ENCODE results near the gene TRAK1. TPM values are rescaled to one million over a fixed set of nuclear protein-coding genes. Genes with fewer than 3 reads are reported as not detected.
A peak's percentile ranks its signal among the peaks of the same experiment; 100 is the strongest.

The TRAK1 gene
- total RNA-seq, 1 donor from 2014 or later, result 36.8 TPM

DNA sequence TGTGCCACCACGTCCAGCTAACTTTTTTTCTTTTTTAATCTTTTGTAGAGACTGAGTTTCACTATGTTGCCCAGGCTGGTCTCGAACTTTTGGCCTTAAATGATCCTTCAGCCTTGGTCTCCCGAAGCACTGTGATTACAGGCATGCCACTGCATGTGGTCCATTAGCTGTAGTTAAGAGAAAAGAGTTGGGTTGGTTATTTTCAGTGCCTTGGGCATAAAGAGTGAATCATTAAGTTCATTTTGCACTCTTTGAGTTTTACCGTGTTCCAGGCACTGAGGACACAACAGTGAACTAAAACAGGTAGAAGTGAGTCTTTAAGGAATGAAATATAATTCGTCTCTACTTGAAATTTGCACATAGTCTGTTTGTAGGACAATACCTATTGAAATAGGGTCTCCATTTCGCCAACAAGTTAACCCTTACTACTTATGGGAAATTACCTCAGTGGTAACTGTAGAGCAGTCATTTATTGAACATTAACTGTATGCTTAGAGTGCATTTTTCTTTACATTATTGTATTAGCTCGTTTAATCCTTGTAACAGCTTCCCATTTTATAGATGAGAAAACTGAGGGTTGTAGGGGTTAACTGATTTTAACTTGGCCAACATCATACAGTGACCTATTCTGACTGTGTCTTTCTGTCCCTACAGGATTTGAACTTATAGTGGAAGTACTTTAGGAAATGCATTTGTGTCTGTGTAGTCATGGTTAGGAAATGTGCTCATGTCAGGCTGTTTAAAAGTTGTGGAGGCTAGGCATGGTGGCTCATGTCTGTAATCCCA lies 22.7 kb upstream of the TRAK1 start:
- intact Hi-C loops (cut with DNase I), result loop anchor here (5.0 kb wide), 1 partner anchor 41 kb away; no protein-coding TSS in a partner anchor
- Histone ChIP-seq H3K9me3 (no peaks in the 10 kb centered on the region), H3K4me1 (peaks cover 71% of the 10 kb centered on the region), H3K27me3 (no peaks in the 10 kb centered on the region), H3K36me3 (no peaks in the 10 kb centered on the region), H3K4me3 (no peak overlapping the region), H3K27ac (peak overlapping the region; percentile 75)
- TF ChIP-seq POLR2AphosphoS5 (IDR thresholded peaks at IDR 0.05; ENCODE audit: insufficient read depth in 1 of 2, low read depth in 1 of 2) (no peak), POLR2A (IDR thresholded peaks at IDR 0.05) (no peak)
- TF ChIP-seq, protein P1, sequence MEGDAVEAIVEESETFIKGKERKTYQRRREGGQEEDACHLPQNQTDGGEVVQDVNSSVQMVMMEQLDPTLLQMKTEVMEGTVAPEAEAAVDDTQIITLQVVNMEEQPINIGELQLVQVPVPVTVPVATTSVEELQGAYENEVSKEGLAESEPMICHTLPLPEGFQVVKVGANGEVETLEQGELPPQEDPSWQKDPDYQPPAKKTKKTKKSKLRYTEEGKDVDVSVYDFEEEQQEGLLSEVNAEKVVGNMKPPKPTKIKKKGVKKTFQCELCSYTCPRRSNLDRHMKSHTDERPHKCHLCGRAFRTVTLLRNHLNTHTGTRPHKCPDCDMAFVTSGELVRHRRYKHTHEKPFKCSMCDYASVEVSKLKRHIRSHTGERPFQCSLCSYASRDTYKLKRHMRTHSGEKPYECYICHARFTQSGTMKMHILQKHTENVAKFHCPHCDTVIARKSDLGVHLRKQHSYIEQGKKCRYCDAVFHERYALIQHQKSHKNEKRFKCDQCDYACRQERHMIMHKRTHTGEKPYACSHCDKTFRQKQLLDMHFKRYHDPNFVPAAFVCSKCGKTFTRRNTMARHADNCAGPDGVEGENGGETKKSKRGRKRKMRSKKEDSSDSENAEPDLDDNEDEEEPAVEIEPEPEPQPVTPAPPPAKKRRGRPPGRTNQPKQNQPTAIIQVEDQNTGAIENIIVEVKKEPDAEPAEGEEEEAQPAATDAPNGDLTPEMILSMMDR (IDR thresholded peaks at IDR 0.05), result no peak
- DNase-seq (ENCODE audit: extremely low spot score in 2 of 2), result no peak

GRCh38 chr3:42070089-42070488 lies 21.1 kb upstream of the TRAK1 start:
- no peak overlapping the region for H3K4me3 ChIP-seq
- H3K9me3 ChIP-seq, result no peaks in the 10 kb centered on the region
- no peak overlapping the region for H3K27ac ChIP-seq
- no peak for DNase-seq (ENCODE audit: extremely low spot score in 2 of 2)
- TF ChIP-seq POLR2AphosphoS5 (IDR thresholded peaks at IDR 0.05; ENCODE audit: insufficient read depth in 1 of 2, low read depth in 1 of 2) (no peak), POLR2A (IDR thresholded peaks at IDR 0.05) (no peak)
- TF ChIP-seq, protein P1 (IDR thresholded peaks at IDR 0.05), result no peak
- no peaks in the 10 kb centered on the region for H3K27me3 ChIP-seq
- H3K4me1 ChIP-seq, result peaks cover 64% of the 10 kb centered on the region
- intact Hi-C loops (cut with DNase I), result no loop called here
- no peaks in the 10 kb centered on the region for H3K36me3 ChIP-seq

DNA sequence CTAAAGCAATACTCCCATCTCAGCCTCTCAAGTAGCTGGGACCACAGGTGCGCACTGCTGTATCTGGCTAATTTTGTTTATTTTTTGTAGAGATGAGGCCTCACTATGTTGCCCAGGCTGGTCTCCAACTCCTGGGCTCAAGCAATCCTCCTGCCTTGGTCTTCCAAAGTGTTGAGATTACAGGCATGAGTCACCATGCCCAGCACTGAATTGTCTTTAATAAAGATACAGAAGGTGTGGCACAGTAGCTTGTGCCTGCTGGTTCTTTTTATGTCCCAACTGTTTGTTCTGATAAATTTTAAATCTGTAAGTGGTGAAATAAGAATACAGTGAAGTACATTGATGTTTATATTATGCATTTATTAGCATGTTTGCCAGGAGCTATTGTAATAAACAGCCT lies 20.6 kb upstream of the TRAK1 start:
- Histone ChIP-seq H3K27ac (no peak overlapping the region), H3K4me3 (no peak overlapping the region), H3K9me3 (no peaks in the 10 kb centered on the region), H3K27me3 (no peaks in the 10 kb centered on the region), H3K36me3 (no peaks in the 10 kb centered on the region), H3K4me1 (peaks cover 64% of the 10 kb centered on the region)
- intact Hi-C loops (cut with DNase I), result no loop called here
- no peak for DNase-seq (ENCODE audit: extremely low spot score in 2 of 2)
- TF ChIP-seq POLR2AphosphoS5 (IDR thresholded peaks at IDR 0.05; ENCODE audit: insufficient read depth in 1 of 2, low read depth in 1 of 2), result no peak
- TF ChIP-seq, protein P1 (IDR thresholded peaks at IDR 0.05), result no peak
- no peak for TF ChIP-seq POLR2A (IDR thresholded peaks at IDR 0.05)

DNA sequence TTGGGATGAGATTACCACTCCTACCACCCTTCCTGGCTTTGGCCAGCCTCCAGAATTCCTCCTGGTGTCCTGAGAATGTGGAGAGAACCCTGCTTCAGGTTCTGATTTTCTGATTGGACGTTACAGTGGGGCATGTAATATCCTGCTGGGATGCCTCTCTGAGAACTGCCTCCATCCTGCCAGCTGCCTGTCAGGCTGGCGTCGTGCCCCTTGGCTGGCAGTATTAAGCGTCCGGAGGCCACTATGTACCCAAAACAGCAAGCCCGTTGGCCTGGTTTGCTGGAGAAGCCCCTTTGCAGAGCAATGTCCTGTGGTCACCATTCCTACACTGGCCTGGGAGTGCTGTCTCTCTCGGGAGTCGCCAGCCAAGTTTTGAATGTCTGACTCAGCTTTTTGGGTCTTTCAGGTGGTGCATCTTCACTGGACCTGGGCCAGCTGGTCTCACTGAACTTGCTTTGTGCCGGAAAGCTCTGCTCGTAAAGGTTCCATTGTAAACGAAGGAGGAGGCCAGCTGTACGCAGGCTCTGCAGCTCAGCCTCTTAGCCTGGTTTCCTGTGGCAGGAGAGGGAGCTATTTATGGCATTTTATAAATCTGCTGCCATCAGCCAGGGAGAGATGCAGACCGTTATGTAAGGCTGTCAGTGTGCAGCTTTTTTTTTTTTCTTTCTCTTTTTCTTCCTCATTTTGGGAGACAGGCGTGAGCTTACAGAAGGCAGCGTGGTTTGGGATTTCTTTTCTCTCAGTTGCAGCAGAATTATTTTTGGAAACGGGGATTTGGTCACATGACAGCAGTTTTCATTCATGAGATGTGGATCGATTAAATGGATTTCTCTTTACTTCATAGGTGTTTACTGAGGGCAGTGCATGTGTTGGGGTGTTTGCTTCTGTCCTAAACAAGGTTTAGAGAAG lies 19.0 kb upstream of the TRAK1 start:
- peak overlapping the region; percentile 75 for H3K27ac ChIP-seq
- no peaks in the 10 kb centered on the region for H3K9me3 ChIP-seq
- peak overlapping the region; percentile 17 to 35 for H3K4me3 ChIP-seq
- intact Hi-C loops (cut with DNase I), result no loop called here
- H3K4me1 ChIP-seq, result peaks cover 48% of the 10 kb centered on the region
- no peak for DNase-seq (ENCODE audit: extremely low spot score in 2 of 2)
- H3K27me3 ChIP-seq, result no peaks in the 10 kb centered on the region
- TF ChIP-seq POLR2AphosphoS5 (IDR thresholded peaks at IDR 0.05; ENCODE audit: insufficient read depth in 1 of 2, low read depth in 1 of 2) (peak; percentile 46 to 71), POLR2A (IDR thresholded peaks at IDR 0.05) (no peak)
- TF ChIP-seq, protein P1 (IDR thresholded peaks at IDR 0.05), result no peak
- no peaks in the 10 kb centered on the region for H3K36me3 ChIP-seq

Data from vagina (tissue), 2 donors.